SK-MEL-5 (cell line): ENCODE results near the gene KCNH6. TPM values are rescaled to one million over a fixed set of nuclear protein-coding genes. Genes with fewer than 3 reads are reported as not detected.

Source experiments
- DNase-seq: peaks from one replicate; pipeline ENCODE4 v3.0.0-alpha.2; 2016; ENCODE audit warnings: low read depth, low spot score
- in situ Hi-C: cut with HindIII; loops from 2 replicates; pipeline ENCODE4 v1.10.0; 2016; ENCODE audit warnings: low sequenced_read_pairs, high pct_unique_total_duplicates, low pct_unique_long_range_greater_than_20kb
- total RNA-seq: library from RNA; depleted of rRNA; stranded (reverse); fragments of >200 nt; shearing (Covaris generic); gene quantifications from 2 replicates; pipeline ENCODE4 v1.2.3, GENCODE V29; 2014

KCNH6 gene
- total RNA-seq, 1 experiment from 2014 or later = not detected

DNA sequence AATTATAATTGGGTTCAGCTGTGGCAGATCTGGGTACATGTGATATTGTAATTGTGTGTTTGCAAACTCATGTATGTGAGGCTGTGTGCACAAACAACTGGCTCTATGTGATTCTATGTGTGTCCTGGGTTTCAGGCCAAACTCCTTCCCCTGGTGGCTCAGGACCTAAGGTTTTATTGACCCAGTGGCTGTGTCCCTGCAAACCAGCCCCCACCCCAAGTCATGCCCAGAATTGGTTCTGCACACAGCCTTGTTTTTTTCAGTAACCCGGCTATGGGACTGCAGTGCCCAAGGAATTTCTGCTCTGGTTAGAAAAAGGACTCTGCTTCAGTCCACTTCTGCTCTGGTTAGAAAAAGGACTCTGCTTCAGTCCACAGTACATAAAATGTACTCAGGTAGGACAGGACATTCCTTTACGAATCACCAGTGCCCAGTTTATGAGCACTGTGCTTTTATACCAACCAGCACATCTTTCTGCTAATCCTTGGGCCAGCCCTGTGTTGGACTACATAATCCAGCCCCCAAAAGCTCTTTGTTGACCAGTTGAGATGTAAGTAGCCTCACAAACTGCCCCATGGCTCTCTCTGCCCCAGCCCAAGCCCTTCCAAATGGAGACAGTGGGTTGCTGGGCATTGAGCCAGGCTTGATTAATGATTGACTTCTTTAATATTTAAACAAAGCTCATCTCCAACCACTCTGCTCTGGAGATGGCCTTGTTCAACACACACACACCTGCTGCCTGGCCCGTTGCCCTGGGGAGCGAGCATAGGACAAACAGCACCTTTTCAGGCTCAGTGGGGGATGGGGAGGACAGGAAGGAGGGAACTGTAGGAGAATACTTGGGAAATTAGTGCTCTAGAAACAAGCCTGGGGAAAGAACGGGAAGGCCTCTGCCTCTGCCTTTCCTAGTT, 2.9 kb upstream of the KCNH6 start:
- in situ Hi-C loops = no loop called here
- no peak for DNase-seq

DNA sequence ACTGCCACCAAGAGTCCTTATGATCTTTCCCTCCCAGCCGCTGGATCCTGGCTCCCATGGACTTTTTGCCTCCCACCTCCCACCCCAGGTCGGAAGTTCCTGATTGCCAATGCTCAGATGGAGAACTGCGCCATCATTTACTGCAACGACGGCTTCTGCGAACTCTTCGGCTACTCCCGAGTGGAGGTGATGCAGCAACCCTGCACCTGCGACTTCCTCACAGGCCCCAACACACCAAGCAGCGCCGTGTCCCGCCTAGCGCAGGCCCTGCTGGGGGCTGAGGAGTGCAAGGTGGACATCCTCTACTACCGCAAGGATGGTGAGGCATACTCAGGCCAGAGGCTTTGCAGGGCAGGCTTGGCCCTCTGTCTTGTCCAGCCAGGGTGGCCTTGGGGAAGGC, 893 bp downstream of the KCNH6 start:
- in situ Hi-C loops = no loop called here
- no peak for DNase-seq

DNA sequence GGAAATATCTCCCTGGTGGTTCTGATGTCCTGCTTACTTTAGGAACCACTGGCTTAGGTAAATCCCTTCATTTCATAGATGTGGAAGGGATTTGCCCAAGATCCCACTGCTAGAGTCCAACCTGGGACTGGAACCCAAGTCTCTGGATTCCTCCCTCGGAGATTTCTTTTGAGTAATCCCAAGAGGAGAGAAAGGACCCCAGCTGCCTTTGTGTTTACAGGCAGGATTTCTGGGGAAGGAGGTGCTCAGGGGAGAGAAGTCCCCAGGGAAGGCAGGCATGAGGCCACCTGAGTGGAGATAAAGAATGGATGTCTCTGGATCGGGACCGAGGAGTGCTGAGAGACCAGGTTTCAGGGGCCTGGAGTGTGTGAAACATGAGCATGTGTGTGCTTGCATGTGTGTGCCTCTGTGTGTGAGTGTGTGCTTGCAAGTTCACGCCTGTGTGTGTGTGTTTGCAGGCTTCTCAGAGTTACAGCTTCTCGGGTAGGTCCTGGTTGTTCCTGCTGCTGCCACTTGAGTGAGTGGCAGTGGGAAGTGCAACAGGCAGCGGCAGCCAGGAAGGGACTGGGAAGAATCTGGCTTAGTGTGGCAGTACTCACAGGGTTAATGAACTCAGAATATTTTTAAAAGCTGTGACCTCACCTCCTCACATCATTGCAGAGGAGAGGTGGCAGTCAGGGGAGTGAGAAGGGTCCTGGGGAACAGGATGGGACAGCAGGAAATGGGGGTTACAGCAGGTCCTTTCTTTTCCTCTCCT, 2.2 kb downstream of the KCNH6 start:
- DNase-seq = no peak
- in situ Hi-C loops = no loop called here

- in situ Hi-C loops = no loop called here
- no peak for DNase-seq
These were observed 3.7 kb downstream of the KCNH6 start for GRCh38 chr17:63526861-63527260.

DNA sequence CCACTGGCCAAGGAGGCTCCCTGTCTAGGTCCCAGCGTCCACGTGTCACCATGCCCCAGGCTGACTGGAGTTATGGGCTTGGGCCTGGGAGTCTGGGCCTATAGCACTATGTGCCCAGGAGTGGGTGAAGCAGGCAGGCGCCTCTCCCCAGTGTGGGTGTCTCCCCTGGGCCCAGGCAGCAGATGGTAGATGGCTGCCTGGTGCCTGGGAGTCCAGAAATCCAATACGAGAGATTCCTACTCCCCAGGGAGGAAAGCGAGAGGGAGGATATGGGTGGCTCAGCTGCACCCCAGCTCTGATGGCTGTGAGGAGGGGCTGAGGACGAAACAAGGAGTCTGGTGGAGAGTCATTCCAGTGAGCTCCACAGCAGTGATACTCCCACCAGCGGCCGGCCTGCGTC, 5.0 kb downstream of the KCNH6 start:
- DNase-seq = no peak
- in situ Hi-C loops = no loop called here

DNA sequence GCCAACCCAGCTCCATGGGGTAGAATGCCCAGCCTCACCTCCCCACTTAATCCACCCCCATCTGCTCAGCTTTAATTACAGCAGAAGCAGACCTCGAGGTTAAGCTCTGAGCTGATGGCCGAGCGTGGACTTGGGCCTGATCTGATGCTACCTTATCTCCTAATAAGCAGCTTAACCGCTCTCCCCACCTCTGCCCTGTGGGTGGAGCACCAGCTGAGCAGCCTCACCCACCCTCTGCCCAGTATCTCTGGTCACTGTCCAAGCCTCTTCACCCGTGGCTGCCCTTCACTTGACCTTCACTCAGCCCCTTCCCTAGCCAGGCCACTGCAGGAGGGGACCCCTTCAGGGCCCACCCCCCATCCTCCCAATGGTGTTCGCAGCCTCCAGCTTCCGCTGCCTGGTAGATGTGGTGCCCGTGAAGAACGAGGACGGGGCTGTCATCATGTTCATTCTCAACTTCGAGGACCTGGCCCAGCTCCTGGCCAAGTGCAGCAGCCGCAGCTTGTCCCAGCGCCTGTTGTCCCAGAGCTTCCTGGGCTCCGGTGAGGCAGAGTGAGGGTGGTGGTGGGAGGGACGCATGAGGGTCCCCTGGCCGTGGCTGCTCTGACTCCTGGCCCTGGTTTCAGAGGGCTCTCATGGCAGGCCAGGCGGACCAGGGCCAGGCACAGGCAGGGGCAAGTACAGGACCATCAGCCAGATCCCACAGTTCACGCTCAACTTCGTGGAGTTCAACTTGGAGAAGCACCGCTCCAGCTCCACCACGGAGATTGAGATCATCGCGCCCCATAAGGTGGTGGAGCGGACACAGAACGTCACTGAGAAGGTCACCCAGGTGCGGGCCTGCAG, 6.8 kb downstream of the KCNH6 start:
- no peak for DNase-seq
- in situ Hi-C loops = no loop called here

GRCh38 chr17:63530557-63531021, 7.4 kb downstream of the KCNH6 start:
- DNase-seq = no peak
- in situ Hi-C loops = no loop called here

DNA sequence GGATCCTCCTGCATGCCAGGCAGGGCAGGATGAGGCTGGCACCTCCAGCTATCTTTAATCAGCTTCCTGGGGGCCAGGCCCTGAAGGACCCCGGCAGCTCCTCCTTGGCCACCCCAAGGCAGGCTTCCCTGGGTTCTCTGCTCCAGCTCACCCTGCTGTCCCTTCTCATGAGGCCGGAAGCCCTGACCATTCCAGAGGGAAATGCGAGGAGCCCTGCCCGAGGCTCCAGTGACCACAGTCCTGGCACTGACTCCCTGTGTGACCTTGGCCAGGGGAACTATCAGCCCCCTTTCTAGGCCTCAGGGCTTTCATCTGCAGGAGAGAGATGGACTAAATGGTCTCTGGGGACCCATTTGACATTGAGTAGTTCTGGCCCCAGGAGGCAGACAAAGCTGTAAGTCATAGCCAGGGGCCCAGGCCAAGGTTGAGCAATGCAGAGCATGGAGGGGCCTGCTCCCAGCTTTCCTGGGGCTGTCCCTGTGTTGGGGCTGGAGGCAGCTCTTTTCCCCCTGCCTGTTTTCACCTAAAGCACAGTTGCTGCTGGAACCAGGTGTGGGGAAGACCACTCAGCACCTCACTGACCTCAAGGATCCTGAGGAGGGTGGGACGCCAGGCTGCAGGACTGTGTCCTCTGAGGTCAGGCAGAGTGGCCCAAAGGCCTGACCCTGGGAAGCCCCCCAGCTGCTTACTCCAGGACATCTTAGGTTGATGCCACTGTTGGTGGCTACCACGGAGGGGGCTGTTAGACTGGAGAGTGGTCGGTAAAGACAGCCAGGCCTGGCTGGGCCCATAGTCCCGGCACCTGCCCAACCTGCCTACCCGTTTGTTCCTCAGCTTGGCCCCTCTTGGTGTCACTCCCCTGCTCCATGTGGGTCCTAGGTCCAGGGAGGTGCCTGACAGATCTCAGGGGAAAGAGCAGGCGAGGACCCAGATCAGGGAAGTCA, 8.1 kb downstream of the KCNH6 start:
- DNase-seq = no peak
- in situ Hi-C loops = no loop called here

GRCh38 chr17:63533433-63534077, 10.4 kb downstream of the KCNH6 start:
- no peak for DNase-seq
- in situ Hi-C loops = no loop called here

- DNase-seq = no peak
- in situ Hi-C loops = no loop called here
These were observed 11.0 kb downstream of the KCNH6 start for GRCh38 chr17:63534078-63534570.

DNA sequence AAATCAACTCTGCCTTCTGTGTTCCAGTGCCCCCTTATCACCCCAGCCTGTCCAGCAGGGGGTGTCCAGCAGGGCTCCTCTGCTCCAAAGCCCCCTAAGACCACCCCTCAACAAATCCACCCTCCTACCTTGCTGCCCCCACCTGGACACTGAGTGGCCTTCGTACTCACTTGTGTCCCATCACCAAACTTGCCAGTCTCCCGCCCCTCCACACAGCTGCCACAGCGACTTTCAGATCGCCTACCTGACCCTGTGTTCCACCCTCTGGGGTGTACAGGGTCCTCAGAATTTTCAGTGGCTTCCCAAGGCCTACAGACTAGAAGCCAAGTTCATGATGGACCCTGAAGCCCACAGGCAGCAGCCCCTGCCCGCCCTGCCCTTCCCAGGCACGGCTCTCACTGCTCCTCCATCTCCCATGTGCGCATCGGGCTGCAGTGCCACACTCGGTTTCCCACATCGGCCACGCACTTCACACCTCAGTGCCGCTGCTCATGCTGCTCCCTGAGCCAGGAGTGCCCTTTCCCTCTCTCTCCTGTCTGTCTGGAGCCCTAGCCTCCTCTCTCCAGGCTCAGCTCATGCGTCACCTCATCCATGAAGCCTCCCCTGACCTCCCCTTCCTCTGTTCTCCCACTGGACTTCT, 11.8 kb downstream of the KCNH6 start:
- in situ Hi-C loops = no loop called here
- DNase-seq = no peak

DNA sequence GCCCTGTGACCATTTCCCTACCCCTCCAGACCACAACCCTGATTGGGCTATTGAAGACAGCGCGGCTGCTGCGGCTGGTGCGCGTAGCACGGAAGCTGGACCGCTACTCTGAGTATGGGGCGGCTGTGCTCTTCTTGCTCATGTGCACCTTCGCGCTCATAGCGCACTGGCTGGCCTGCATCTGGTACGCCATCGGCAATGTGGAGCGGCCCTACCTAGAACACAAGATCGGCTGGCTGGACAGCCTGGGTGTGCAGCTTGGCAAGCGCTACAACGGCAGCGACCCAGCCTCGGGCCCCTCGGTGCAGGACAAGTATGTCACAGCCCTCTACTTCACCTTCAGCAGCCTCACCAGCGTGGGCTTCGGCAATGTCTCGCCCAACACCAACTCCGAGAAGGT, 12.5 kb downstream of the KCNH6 start:
- no peak for DNase-seq
- in situ Hi-C loops = no loop called here

- in situ Hi-C loops = no loop called here
These were observed 13.8 kb downstream of the KCNH6 start for GRCh38 chr17:63537001-63537400.

GRCh38 chr17:63537991-63538692, 15.0 kb downstream of the KCNH6 start:
- no peak for DNase-seq

More at GRCh38 chr17:63537001-63537400, 13.8 kb downstream of the KCNH6 start:
- DNase-seq = no peak

More at GRCh38 chr17:63537991-63538692, 15.0 kb downstream of the KCNH6 start:
- in situ Hi-C loops = no loop called here
